Ectodermal cell (in vitro differentiated cells): ENCODE data around the gene DGKZ.

Source experiments
- H3K27ac ChIP-seq: 2 replicates; pipeline ENCODE4 v1.7.0; 2013; ENCODE audit warnings: mild to moderate bottlenecking, low read depth, low read length; ENCODE audit not compliant: insufficient read depth, poor library complexity, severe bottlenecking
- H3K27me3 ChIP-seq: 2 replicates; pipeline ENCODE4 v1.7.0; 2013; ENCODE audit warnings: mild to moderate bottlenecking, low read length; ENCODE audit not compliant: insufficient read depth, control insufficient read depth, poor library complexity, severe bottlenecking
- H3K36me3 ChIP-seq: one replicate; pipeline ENCODE4 v1.7.0; 2013; ENCODE audit warnings: low read length; ENCODE audit not compliant: control insufficient read depth, insufficient read depth
- H3K4me1 ChIP-seq: one replicate; pipeline ENCODE4 v1.7.0; 2013; ENCODE audit warnings: low read length; ENCODE audit not compliant: control insufficient read depth, insufficient read depth
- H3K4me3 ChIP-seq: 2 replicates; pipeline ENCODE4 v1.7.0; 2013; ENCODE audit warnings: low read depth, low read length, control low read depth; ENCODE audit not compliant: insufficient read depth
- H3K9me3 ChIP-seq: 2 replicates; pipeline ENCODE4 v1.7.0; 2013; ENCODE audit warnings: mild to moderate bottlenecking, low read length, moderate library complexity; ENCODE audit not compliant: control insufficient read depth
- WGBS, 2 experiments: methylation state at CpG; one replicate each; pipeline ENCODE4 v1.1.7; 2013; ENCODE audit warnings: missing lambda C conversion rate in 2 of 2; 5-methylcytosine and 5-hydroxymethylcytosine counted together

Gene DGKZ

GRCh38 chr11:46413760-46414465 is 66.7 kb downstream of the DGKZ start:
- H3K27ac ChIP-seq = no peak overlapping the region
- no peaks in the 10 kb centered on the region for H3K36me3 ChIP-seq
- WGBS, 2 experiments = 95 to 96% methylated on average over 9 of the region's 9 CpGs

GRCh38 chr11:46414466-46414796 is 67.2 kb downstream of the DGKZ start:
- WGBS, 2 experiments = 90 to 96% methylated on average over 5 of the region's 5 CpGs
- no peak overlapping the region for H3K27ac ChIP-seq
- H3K4me3 ChIP-seq = no peak overlapping the region
- H3K27me3 ChIP-seq = no peaks in the 10 kb centered on the region
- H3K36me3 ChIP-seq = no peaks in the 10 kb centered on the region
- no peaks in the 10 kb centered on the region for H3K9me3 ChIP-seq
- H3K4me1 ChIP-seq = peaks cover 27% of the 10 kb centered on the region

More at GRCh38 chr11:46413760-46414465, 66.7 kb downstream of the DGKZ start:
- H3K4me3 ChIP-seq = no peak overlapping the region
- no peaks in the 10 kb centered on the region for H3K9me3 ChIP-seq
- peaks cover 26% of the 10 kb centered on the region for H3K4me1 ChIP-seq
- no peaks in the 10 kb centered on the region for H3K27me3 ChIP-seq

GRCh38 chr11:46414879-46415278 is 67.6 kb downstream of the DGKZ start:
- H3K27ac ChIP-seq = no peak overlapping the region
- H3K36me3 ChIP-seq = no peaks in the 10 kb centered on the region
- no peak overlapping the region for H3K4me3 ChIP-seq
- WGBS, 2 experiments = 61 to 62% methylated on average over 3 of the region's 3 CpGs
- no peaks in the 10 kb centered on the region for H3K27me3 ChIP-seq
- no peaks in the 10 kb centered on the region for H3K9me3 ChIP-seq
- H3K4me1 ChIP-seq = peaks cover 27% of the 10 kb centered on the region

- peak overlapping the region; percentile 71 for H3K27ac ChIP-seq
- H3K4me1 ChIP-seq = peaks cover 27% of the 10 kb centered on the region
- no peak overlapping the region for H3K4me3 ChIP-seq
- no peaks in the 10 kb centered on the region for H3K27me3 ChIP-seq
- WGBS, 2 experiments = 12 to 22% methylated on average over 7 of the region's 7 CpGs
- no peaks in the 10 kb centered on the region for H3K36me3 ChIP-seq
- no peaks in the 10 kb centered on the region for H3K9me3 ChIP-seq
Measured at GRCh38 chr11:46417711-46418110, 70.4 kb downstream of the DGKZ start.

GRCh38 chr11:46418751-46419150 is 71.5 kb downstream of the DGKZ start:
- no peak overlapping the region for H3K4me3 ChIP-seq
- H3K9me3 ChIP-seq = no peaks in the 10 kb centered on the region
- no peaks in the 10 kb centered on the region for H3K27me3 ChIP-seq
- H3K27ac ChIP-seq = no peak overlapping the region
- H3K4me1 ChIP-seq = peaks cover 27% of the 10 kb centered on the region
- no peaks in the 10 kb centered on the region for H3K36me3 ChIP-seq
- 89 to 91% methylated on average over 4 to 5 of the region's 5 CpGs for WGBS, 2 experiments

GRCh38 chr11:46420513-46420912 is 73.2 kb downstream of the DGKZ start:
- 83 to 91% methylated on average over 1 of the region's 1 CpG for WGBS, 2 experiments
- H3K4me1 ChIP-seq = peaks cover 21% of the 10 kb centered on the region
- no peak overlapping the region for H3K27ac ChIP-seq
- H3K9me3 ChIP-seq = no peaks in the 10 kb centered on the region
- no peaks in the 10 kb centered on the region for H3K36me3 ChIP-seq
- no peak overlapping the region for H3K4me3 ChIP-seq
- no peaks in the 10 kb centered on the region for H3K27me3 ChIP-seq

- no peaks in the 10 kb centered on the region for H3K27me3 ChIP-seq
- peaks cover 20% of the 10 kb centered on the region for H3K4me1 ChIP-seq
- H3K27ac ChIP-seq = no peak overlapping the region
- no peaks in the 10 kb centered on the region for H3K9me3 ChIP-seq
- no peaks in the 10 kb centered on the region for H3K36me3 ChIP-seq
- WGBS, 2 experiments = 95% methylated on average over 8 of the region's 8 CpGs
- no peak overlapping the region for H3K4me3 ChIP-seq
Measured at GRCh38 chr11:46421257-46421880, 74.1 kb downstream of the DGKZ start.

GRCh38 chr11:46422588-46422987 is 75.3 kb downstream of the DGKZ start:
- Histone ChIP-seq H3K27me3 (no peaks in the 10 kb centered on the region), H3K4me1 (peaks cover 9% of the 10 kb centered on the region), H3K27ac (no peak overlapping the region), H3K9me3 (no peaks in the 10 kb centered on the region), H3K4me3 (no peak overlapping the region), H3K36me3 (no peaks in the 10 kb centered on the region)
- 92 to 95% methylated on average over 7 of the region's 7 CpGs for WGBS, 2 experiments

GRCh38 chr11:46426233-46426991 is 79.1 kb downstream of the DGKZ start:
- no peaks in the 10 kb centered on the region for H3K4me1 ChIP-seq
- WGBS, 2 experiments = 90 to 95% methylated on average over 4 of the region's 4 CpGs
- H3K36me3 ChIP-seq = no peaks in the 10 kb centered on the region
- H3K9me3 ChIP-seq = no peaks in the 10 kb centered on the region
- H3K27ac ChIP-seq = no peak overlapping the region
- no peaks in the 10 kb centered on the region for H3K27me3 ChIP-seq
- H3K4me3 ChIP-seq = no peak overlapping the region

- Histone ChIP-seq H3K27me3 (no peaks in the 10 kb centered on the region), H3K9me3 (no peaks in the 10 kb centered on the region), H3K27ac (no peak overlapping the region), H3K4me1 (no peaks in the 10 kb centered on the region), H3K4me3 (no peak overlapping the region), H3K36me3 (no peaks in the 10 kb centered on the region)
- WGBS, 2 experiments = 89 to 90% methylated on average over 9 of the region's 9 CpGs
Measured at GRCh38 chr11:46427364-46427763, 80.1 kb downstream of the DGKZ start.
